Esophagus squamous epithelium (tissue), 5 donors: ENCODE measurements around the gene RNF26. TPM values are rescaled to one million over a fixed set of nuclear protein-coding genes. Genes with fewer than 3 reads are reported as not detected.
A peak's percentile ranks its signal among the peaks of the same experiment; 100 is the strongest.

ENCODE experiments used
- DNase-seq: peaks from one replicate; lab custom pipeline; 2025; lab: John Stamatoyannopoulos, UW
- H3K27ac ChIP-seq, 4 donors: fragments of 200-600 bp; sonication (generic); one replicate each; pipeline ENCODE4 v1.5.1; 2016 to 2019; ENCODE audit warnings: mild to moderate bottlenecking in 1 of 4
- H3K27me3 ChIP-seq, 4 donors: fragments of 200-600 bp; sonication (generic); 1 replicate in 3 of 4; 2 replicates in 1 of 4; pipeline versions ENCODE4 v1.5.1 to v1.6.0; 2017 to 2021; ENCODE audit warnings: antibody characterized with exemption in 1 of 4
- H3K36me3 ChIP-seq, 3 donors: fragments of 200-600 bp; sonication (generic); one replicate each; pipeline ENCODE4 v1.5.1; 2016 to 2019
- H3K4me1 ChIP-seq, 3 donors: fragments of 200-600 bp; sonication (generic); one replicate each; pipeline ENCODE4 v1.5.1; 2017 to 2019
- H3K4me3 ChIP-seq, 4 donors: fragments of 200-600 bp; sonication (generic); 1 replicate in 3 of 4; 2 replicates in 1 of 4; pipeline ENCODE4 v1.5.1; 2016 to 2019; ENCODE audit warnings: mild to moderate bottlenecking in 2 of 4, moderate library complexity in 1 of 4
- H3K9me3 ChIP-seq, 3 donors: fragments of 200-600 bp; sonication (generic); one replicate each; pipeline ENCODE4 v1.5.1; 2016 to 2019
- POLR2A ChIP-seq, 4 donors: fragments of 450-650 bp; IDR thresholded peaks; one replicate each; pipeline ENCODE4 v1.6.1; 2017; ENCODE audit warnings: antibody characterized with exemption in 4 of 4, mild to moderate bottlenecking in 4 of 4, moderate library complexity in 3 of 4
- WGBS, 2 donors: methylation state at CpG; one replicate each; pipeline ENCODE4 v1.1.5; 2018; 5-methylcytosine and 5-hydroxymethylcytosine counted together
- intact Hi-C: fragments of 100-400 bp; cut with DNase I; formaldehyde crosslinking; loops from one replicate; pipeline ENCODE4 v1.15.0; 2022
- total RNA-seq, 4 donors: library from RNA; depleted of rRNA; stranded (reverse); fragments of >200 nt; gene quantifications; one replicate each; pipeline ENCODE4 v1.1.0, GENCODE V29; 2016
- TF ChIP-seq, protein P1 (sequence below), 6 experiments: fragments of 450-650 bp in 4 of 6; fragments of 200-600 bp in 2 of 6; sonication (generic) in 2 of 6; IDR thresholded peaks; one replicate each; pipeline ENCODE4 v1.5.1; 2016 to 2019; ENCODE audit warnings: antibody characterized with exemption in 6 of 6, mild to moderate bottlenecking in 4 of 6, moderate library complexity in 4 of 6
- donor health status: DM: yes; HTN: yes; CAD: no.

RNF26 gene
- total RNA-seq, 4 donors from 2014 or later = 10.5 to 17.9 (median 12.2) TPM

DNA sequence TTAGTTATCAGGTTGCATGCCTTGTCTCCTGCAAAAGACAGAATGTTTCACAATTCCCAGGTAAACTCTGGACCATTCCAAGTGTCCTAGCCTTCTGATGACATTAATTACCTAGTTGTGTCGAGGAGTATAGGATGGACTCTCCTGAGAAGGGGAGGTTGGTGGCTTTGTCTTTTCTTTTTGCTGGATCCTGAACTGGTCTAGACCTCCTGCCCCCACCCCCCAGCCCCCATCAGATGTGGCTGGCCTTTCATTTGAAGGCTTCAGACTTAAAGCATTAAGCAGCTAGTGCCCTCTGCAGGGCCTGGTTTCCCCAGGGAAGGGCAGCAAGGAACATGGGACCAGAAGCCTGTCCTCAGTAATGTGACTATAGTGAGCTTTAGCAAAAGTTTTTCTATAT, 27.1 kb upstream of the RNF26 start:
- Histone ChIP-seq H3K36me3 (peaks cover 0 to 79% (median 6%) of the 10 kb centered on the region in 3 donors), H3K4me1 (peaks cover 6 to 46% (median 22%) of the 10 kb centered on the region in 3 donors), H3K4me3 (no peak overlapping the region), H3K27ac (peak overlapping the region; percentile 46 to 76 (median 72)), H3K9me3 (no peaks in the 10 kb centered on the region), H3K27me3 (no peaks in the 10 kb centered on the region)
- DNase-seq = no peak
- WGBS, 2 donors = 60 to 83% methylated on average over 1 of the region's 1 CpG
- no peak for TF ChIP-seq POLR2A (IDR thresholded peaks at IDR 0.05)
- TF ChIP-seq, protein P1, sequence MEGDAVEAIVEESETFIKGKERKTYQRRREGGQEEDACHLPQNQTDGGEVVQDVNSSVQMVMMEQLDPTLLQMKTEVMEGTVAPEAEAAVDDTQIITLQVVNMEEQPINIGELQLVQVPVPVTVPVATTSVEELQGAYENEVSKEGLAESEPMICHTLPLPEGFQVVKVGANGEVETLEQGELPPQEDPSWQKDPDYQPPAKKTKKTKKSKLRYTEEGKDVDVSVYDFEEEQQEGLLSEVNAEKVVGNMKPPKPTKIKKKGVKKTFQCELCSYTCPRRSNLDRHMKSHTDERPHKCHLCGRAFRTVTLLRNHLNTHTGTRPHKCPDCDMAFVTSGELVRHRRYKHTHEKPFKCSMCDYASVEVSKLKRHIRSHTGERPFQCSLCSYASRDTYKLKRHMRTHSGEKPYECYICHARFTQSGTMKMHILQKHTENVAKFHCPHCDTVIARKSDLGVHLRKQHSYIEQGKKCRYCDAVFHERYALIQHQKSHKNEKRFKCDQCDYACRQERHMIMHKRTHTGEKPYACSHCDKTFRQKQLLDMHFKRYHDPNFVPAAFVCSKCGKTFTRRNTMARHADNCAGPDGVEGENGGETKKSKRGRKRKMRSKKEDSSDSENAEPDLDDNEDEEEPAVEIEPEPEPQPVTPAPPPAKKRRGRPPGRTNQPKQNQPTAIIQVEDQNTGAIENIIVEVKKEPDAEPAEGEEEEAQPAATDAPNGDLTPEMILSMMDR (IDR thresholded peaks at IDR 0.05) = peak in 1 of 6 experiments; percentile 14
- intact Hi-C loops = no loop called here

DNA sequence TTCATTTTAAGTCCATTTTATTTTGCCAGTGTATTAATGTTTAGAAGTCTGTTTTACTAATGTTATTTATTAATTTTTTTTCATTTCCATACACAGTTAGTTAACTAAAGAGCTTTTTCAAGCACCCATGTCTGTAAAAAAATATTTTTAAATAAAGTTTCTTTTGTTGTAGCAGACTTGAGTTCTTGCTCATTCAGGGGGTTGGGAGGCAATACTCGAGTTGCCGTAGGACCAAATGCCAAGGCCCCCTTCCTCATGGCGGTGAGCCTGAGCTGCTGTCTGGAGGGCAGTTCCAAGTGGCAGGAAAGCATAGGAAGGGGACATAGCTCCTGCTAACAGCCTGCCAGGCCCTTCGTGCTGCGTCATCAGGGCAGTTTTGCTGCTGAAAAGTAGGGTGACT, 26.4 kb upstream of the RNF26 start:
- TF ChIP-seq, protein P1 (IDR thresholded peaks at IDR 0.05) = no peak
- no peak for TF ChIP-seq POLR2A (IDR thresholded peaks at IDR 0.05)
- WGBS, 2 donors = 81 to 82% methylated on average over 5 of the region's 5 CpGs
- H3K36me3 ChIP-seq = peaks cover 0 to 79% (median 6%) of the 10 kb centered on the region in 3 donors
- intact Hi-C loops = no loop called here
- no peaks in the 10 kb centered on the region for H3K9me3 ChIP-seq
- peak overlapping the region; percentile 27 to 76 (median 58) for H3K27ac ChIP-seq
- H3K4me3 ChIP-seq = no peak overlapping the region
- peaks cover 6 to 52% (median 22%) of the 10 kb centered on the region in 3 donors for H3K4me1 ChIP-seq
- no peak for DNase-seq
- no peaks in the 10 kb centered on the region for H3K27me3 ChIP-seq

GRCh38 chr11:119309411-119309810, 24.9 kb upstream of the RNF26 start:
- no peak for DNase-seq
- no peak for TF ChIP-seq POLR2A (IDR thresholded peaks at IDR 0.05)
- TF ChIP-seq, protein P1 (IDR thresholded peaks at IDR 0.05) = no peak
- intact Hi-C loops = no loop called here
- H3K4me1 ChIP-seq = peaks cover 6 to 56% (median 22%) of the 10 kb centered on the region in 3 donors
- peaks cover 0 to 66% (median 4%) of the 10 kb centered on the region in 3 donors for H3K36me3 ChIP-seq
- H3K4me3 ChIP-seq = no peak overlapping the region
- H3K9me3 ChIP-seq = no peaks in the 10 kb centered on the region
- peaks cover 0 to 1% (median 0%) of the 10 kb centered on the region in 4 donors for H3K27me3 ChIP-seq
- 76 to 100% methylated on average over 1 to 9 of the region's 11 CpGs for WGBS, 2 donors
- H3K27ac ChIP-seq = peak overlapping the region in 3 of 4 donors; percentile 62 to 76 (median 70)

DNA sequence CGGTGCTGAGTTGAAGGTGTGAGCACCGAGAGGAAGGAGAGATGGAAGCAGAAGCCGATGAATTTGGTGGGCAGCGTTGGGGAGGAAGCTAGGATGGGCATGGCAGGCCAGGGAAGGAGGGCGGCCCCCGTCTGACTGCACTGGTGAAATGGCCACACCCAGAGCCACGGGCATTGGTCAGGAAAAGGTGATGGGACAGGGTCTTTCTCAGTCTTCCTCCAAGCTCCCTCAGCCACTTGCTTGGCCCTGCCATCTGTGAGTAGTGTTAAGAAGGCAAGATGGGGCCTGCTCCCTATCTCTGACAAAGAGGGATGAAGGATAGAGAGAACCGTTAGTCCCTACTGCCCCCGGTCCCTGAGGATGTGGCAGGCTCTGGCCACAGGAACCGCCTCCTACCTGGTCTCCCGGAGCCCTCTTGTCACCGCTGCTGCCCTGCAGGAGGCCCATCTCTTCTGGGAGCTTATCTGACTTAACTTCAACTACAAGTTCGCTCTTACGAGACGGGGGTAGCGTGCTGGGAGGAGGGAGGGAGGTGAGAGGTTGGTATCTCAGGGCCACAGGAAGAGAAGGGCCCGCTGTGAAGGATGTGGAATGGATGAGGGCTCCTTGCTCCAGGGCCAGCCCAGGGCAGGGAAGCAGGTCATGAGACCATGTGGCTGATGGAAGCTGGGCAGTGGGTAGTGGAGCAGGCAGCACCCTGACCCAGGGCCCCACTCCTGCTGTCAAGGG, 24.2 kb upstream of the RNF26 start:
- Histone ChIP-seq H3K36me3 (peaks cover 0 to 59% (median 4%) of the 10 kb centered on the region in 3 donors), H3K9me3 (no peaks in the 10 kb centered on the region), H3K4me3 (no peak overlapping the region), H3K27ac (peak overlapping the region in 3 of 4 donors; percentile 39 to 88 (median 62)), H3K27me3 (peaks cover 0 to 8% (median 0%) of the 10 kb centered on the region in 4 donors), H3K4me1 (peaks cover 9 to 63% (median 25%) of the 10 kb centered on the region in 3 donors)
- WGBS, 2 donors = 77 to 80% methylated on average over 8 to 15 of the region's 17 CpGs
- intact Hi-C loops = no loop called here
- TF ChIP-seq, protein P1 (IDR thresholded peaks at IDR 0.05) = no peak
- TF ChIP-seq POLR2A (IDR thresholded peaks at IDR 0.05) = no peak
- DNase-seq = no peak

DNA sequence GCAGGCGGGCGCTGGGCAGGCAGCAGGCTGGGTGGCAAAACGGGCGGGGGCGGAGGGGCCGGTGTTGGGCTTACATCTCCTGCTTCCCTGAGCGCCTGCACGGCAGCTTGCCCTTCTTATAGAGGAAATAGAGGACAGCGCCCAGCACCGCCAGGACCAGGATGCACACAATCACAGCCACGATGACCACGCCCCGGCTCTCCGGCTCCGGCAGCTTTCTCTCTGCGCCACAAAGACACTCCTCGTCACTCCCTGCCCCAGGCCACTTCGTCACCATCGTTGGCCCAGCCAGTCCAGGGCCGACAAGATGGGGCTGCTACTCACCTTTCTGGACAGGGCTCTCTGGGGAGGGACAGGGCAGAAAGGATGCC, 23.7 kb upstream of the RNF26 start:
- TF ChIP-seq, protein P1 (IDR thresholded peaks at IDR 0.05) = no peak
- TF ChIP-seq POLR2A (IDR thresholded peaks at IDR 0.05) = no peak
- Histone ChIP-seq H3K4me3 (no peak overlapping the region), H3K36me3 (peaks cover 0 to 56% (median 4%) of the 10 kb centered on the region in 3 donors), H3K4me1 (peaks cover 13 to 66% (median 31%) of the 10 kb centered on the region in 3 donors), H3K27me3 (peaks cover 0 to 14% (median 0%) of the 10 kb centered on the region in 4 donors), H3K9me3 (no peaks in the 10 kb centered on the region), H3K27ac (peak overlapping the region in 3 of 4 donors; percentile 62 to 91 (median 88))
- intact Hi-C loops = no loop called here
- DNase-seq = no peak
- 20% methylated on average over 3 of the region's 20 CpGs; no CpG with 5 or more reads in 1 of the 2 donors for WGBS, 2 donors
